ENCODE measurements around the gene ESYT2. TPM values are rescaled to one million over a fixed set of nuclear protein-coding genes. Genes with fewer than 3 reads are reported as not detected.
"Not testable (repeated sequence)": the region's sequence is repeated elsewhere in the genome, so short reads cannot be mapped to it uniquely, and the experiment has no call there.

ESYT2 gene
- total RNA-seq, 1 experiment from 2014 or later, result 68.2 TPM

DNA sequence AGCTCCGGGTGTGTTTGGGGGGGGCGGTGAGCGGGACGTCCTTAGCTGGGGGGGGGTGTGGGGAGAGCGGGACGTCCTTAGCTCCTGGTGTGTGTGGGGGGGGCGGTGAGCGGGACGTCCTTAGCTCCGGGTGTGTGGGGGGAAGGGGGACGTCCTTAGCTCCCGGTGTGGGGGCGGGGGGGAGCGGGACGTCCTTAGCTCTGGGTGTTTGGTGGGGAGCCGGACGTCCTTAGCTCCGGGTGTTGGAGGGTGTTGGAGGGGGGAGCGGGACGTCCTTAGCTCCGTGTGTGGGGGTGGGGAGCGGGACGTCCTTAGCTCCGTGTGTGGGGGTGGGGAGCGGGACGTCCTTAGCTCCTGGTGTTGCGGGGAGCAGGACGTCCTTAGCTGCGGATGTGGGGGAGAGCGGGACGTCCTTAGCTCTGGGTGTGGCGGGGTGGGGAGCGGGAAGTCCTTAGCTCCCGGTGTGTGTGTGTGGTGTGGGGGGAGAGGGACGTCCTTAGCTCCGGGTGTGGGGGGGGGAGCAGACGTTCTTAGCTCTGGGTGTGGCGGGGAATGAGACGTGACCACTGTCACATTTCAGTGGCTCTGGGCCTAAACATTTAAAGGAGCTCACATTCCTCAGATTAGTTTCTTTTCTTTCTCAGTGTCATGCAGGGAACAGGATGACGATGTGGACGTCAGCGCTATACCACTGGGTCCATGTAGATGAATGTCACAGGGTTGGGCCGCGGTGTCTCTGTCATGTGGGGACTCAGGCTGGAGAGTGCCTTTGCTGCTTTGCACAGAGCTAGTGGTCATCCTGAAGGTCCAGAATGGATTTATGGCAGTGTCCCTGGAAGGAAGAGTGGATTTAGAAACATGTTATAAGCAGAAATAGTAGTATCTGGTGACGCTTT, 34.5 kb upstream of the ESYT2 start:
- RAD21 ChIA-PET (ENCODE audit: low non-redundant PET in 1 of 2, low total read pairs in 2 of 2, uncharacterized antibody in 2 of 2, unreplicated experiment in 2 of 2), result interaction anchor here (0.6 to 0.9 kb wide), 4 partner anchors 40 to 122 kb away, joined by 4 to 6 read pairs (median 4); no protein-coding TSS in a partner anchor
- POLR2A ChIA-PET, result interaction anchor here (0.7 to 1.3 kb wide), 7 partner anchors 9 to 178 kb away, joined by 3 to 7 read pairs (median 3); no protein-coding TSS in a partner anchor
- Histone ChIP-seq H3K36me3 (ENCODE audit: control insufficient read depth in 1 of 2, insufficient read depth in 2 of 2, low read length in 2 of 2) (no peaks in the 10 kb centered on the region), H3K27ac (ENCODE audit: low read depth, low read length) (peak overlapping the region; percentile 27; the same call in 1 of the 2 replicates), H3K79me2 (ENCODE audit: insufficient read depth, low read length) (peaks cover 4% of the 10 kb centered on the region), H3K4me3 (replicated peaks in 1 of 2; ENCODE audit: low read depth in 1 of 2, low read length in 2 of 2) (peak overlapping the region; percentile 51 to 61), H3K9me3 (ENCODE audit: control insufficient read depth in 1 of 2, insufficient read depth in 1 of 2, low read depth in 1 of 2, low read length in 2 of 2) (no peaks in the 10 kb centered on the region), H3K9me2 (ENCODE audit: insufficient read depth) (no peaks in the 10 kb centered on the region), H2AFZ (ENCODE audit: low read depth, low read length, poor library complexity, severe bottlenecking) (peak overlapping the region; percentile 67), H4K20me1 (ENCODE audit: insufficient read depth) (no peaks in the 10 kb centered on the region), H3K9ac (ENCODE audit: low read length) (peak overlapping the region; percentile 64), H3K4me1 (ENCODE audit: control insufficient read depth in 1 of 2, insufficient read depth in 2 of 2, low read length in 2 of 2) (peaks cover 7 to 35% of the 10 kb centered on the region in 2 experiments; a peak in 3 of 4 replicates), H3K27me3 (ENCODE audit: insufficient read depth, low read length) (no peaks in the 10 kb centered on the region), H3K4me2 (ENCODE audit: low read length) (peak overlapping the region; percentile 72)
- intact Hi-C loops (cut with micrococcal nuclease), result no loop called here
- TSS peak; percentile 18 for BruUV-seq (replicated peaks)
- ATAC-seq (peak; percentile 58), DNase-seq (ENCODE audit: low read depth, low spot score) (peak; percentile 31)
- TF ChIP-seq, protein P1, sequence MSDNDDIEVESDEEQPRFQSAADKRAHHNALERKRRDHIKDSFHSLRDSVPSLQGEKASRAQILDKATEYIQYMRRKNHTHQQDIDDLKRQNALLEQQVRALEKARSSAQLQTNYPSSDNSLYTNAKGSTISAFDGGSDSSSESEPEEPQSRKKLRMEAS (IDR thresholded peaks at IDR 0.05), result no peak
- TF ChIP-seq POLR2AphosphoS5 (IDR thresholded peaks at IDR 0.05; ENCODE audit: low read depth, low read length), result peak; percentile 56
- CTCF ChIA-PET, result interaction anchor here (0.9 to 1.2 kb wide), 2 partner anchors 109 to 168 kb away, joined by 3 to 4 read pairs; no protein-coding TSS in a partner anchor

DNA sequence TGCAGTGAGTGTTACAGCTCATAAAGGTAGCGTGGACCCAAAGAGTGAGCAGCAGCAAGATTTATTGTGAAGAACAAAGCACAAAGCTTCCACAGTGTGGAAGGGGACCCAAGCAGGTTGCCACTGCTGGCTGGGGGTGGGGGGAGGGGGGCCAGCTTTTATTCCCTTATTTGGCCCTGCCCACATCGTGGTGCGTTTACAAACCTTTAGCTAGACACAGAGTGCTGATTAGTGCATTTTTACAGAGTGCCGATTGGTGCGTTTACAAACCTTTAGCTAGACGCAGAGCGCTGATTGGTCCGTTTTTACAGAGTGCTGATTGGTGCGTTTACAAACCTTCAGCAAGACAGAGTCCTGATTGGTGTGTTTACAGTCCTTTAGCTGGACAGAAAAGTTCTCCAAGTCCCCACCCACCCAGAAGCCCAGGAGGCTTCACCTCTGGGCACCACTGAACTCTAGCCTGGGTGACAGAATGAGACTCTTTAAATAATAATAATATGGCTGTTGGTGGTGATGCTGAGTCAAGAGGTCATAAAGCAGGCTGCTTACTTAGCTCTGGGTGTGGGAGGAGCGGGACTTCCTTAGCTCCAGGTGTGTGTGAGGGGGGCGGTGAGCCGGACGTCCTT, 33.8 kb upstream of the ESYT2 start:
- H2AFZ ChIP-seq (ENCODE audit: low read depth, low read length, poor library complexity, severe bottlenecking), result peak overlapping the region; percentile 67
- TF ChIP-seq POLR2AphosphoS5 (IDR thresholded peaks at IDR 0.05; ENCODE audit: low read depth, low read length), result peak; percentile 51
- H3K4me2 ChIP-seq (ENCODE audit: low read length), result peak overlapping the region; percentile 72
- DNase-seq (ENCODE audit: low read depth, low spot score) (peak; percentile 90), ATAC-seq (peak; percentile 84)
- ChIA-PET POLR2A (interaction anchor here (0.8 to 1.3 kb wide), 5 partner anchors 10 to 114 kb away, joined by 3 to 7 read pairs (median 3); no protein-coding TSS in a partner anchor), CTCF (interaction anchor here (0.9 to 1.2 kb wide), 2 partner anchors 110 to 167 kb away, joined by 3 to 4 read pairs; no protein-coding TSS in a partner anchor), RAD21 (ENCODE audit: low non-redundant PET in 1 of 2, low total read pairs in 2 of 2, uncharacterized antibody in 2 of 2, unreplicated experiment in 2 of 2) (interaction anchor here (0.6 to 0.9 kb wide), 4 partner anchors 41 to 122 kb away, joined by 4 to 6 read pairs (median 4); no protein-coding TSS in a partner anchor)
- H3K27me3 ChIP-seq (ENCODE audit: insufficient read depth, low read length); intact Hi-C loops (cut with micrococcal nuclease); BruUV-seq (replicated peaks); H3K9me2 ChIP-seq (ENCODE audit: insufficient read depth); H3K9me3 ChIP-seq (ENCODE audit: control insufficient read depth in 1 of 2, insufficient read depth in 1 of 2, low read depth in 1 of 2, low read length in 2 of 2); H3K79me2 ChIP-seq (ENCODE audit: insufficient read depth, low read length); H4K20me1 ChIP-seq (ENCODE audit: insufficient read depth); H3K36me3 ChIP-seq (ENCODE audit: control insufficient read depth in 1 of 2, insufficient read depth in 2 of 2, low read length in 2 of 2): not testable (repeated sequence)
- peak overlapping the region; percentile 51 to 61 for H3K4me3 ChIP-seq (replicated peaks in 1 of 2; ENCODE audit: low read depth in 1 of 2, low read length in 2 of 2)
- 0 out of 2 replicates have a peak overlapping the region, but pooled peaks have one; percentile 20 for H3K27ac ChIP-seq (ENCODE audit: low read depth, low read length)
- H3K9ac ChIP-seq (ENCODE audit: low read length), result peak overlapping the region; percentile 64
- H3K4me1 ChIP-seq (ENCODE audit: control insufficient read depth in 1 of 2, insufficient read depth in 2 of 2, low read length in 2 of 2), result peaks cover 12 to 41% of the 10 kb centered on the region in 2 experiments

Data from HCT116 (cell line).